GM21526 (cell line): Measurements from ENCODE around the gene PALB2.

Experiments used
- ATAC-seq: cut with Tn5 transposase; IDR thresholded peaks from one replicate; pipeline ENCODE4 v1.9.1; 2021; ENCODE audit warnings: moderate library complexity; ENCODE audit not compliant: unreplicated experiment, low FRiP score

Gene PALB2

GRCh38 chr16:23640931-23641765 is at the start of gene PALB2, which contains the start of gene DCTN5:
Gene PALB2 (minus strand): TSS chr16:23641310. CDS start chr16:23641157, 153 bp downstream.
Gene DCTN5 (plus strand): TSS chr16:23641466. CDS start chr16:23641543, 77 bp downstream.
- ATAC-seq = peak; percentile 88

DNA sequence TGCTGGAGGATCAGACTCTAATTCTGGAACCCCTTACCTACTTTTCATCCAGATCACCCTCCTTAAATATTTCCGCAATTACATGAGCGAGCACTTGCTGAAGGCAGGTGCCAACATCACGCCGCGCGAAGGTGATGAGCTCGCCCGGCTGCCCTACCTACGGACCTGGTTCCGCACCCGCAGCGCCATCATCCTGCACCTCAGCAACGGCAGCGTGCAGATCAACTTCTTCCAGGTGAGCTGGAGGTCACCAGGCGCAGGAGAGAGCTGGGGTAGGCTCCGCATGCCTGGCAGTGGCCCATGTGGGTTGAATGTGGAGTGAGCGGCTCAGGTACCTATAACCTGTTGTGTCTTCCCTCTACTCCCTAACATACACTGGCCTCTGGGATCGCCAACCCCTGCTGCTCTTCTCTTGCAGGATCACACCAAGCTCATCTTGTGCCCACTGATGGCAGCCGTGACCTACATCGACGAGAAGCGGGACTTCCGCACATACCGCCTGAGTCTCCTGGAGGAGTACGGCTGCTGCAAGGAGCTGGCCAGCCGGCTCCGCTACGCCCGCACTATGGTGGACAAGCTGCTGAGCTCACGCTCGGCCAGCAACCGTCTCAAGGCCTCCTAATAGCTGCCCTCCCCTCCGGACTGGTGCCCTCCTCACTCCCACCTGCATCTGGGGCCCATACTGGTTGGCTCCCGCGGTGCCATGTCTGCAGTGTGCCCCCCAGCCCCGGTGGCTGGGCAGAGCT is 48.5 kb upstream of the PALB2 start:
- ATAC-seq = no peak

GRCh38 chr16:23687034-23687808 is 46.1 kb upstream of the PALB2 start:
- ATAC-seq = no peak

- no peak for ATAC-seq
Measured at GRCh38 chr16:23683487-23683886, 42.4 kb upstream of the PALB2 start.

GRCh38 chr16:23682181-23682580 is 41.1 kb upstream of the PALB2 start:
- no peak for ATAC-seq

- ATAC-seq = no peak
Measured at GRCh38 chr16:23679986-23680336, 38.9 kb upstream of the PALB2 start.

GRCh38 chr16:23679274-23679985 is 38.3 kb upstream of the PALB2 start:
- ATAC-seq = no peak

DNA sequence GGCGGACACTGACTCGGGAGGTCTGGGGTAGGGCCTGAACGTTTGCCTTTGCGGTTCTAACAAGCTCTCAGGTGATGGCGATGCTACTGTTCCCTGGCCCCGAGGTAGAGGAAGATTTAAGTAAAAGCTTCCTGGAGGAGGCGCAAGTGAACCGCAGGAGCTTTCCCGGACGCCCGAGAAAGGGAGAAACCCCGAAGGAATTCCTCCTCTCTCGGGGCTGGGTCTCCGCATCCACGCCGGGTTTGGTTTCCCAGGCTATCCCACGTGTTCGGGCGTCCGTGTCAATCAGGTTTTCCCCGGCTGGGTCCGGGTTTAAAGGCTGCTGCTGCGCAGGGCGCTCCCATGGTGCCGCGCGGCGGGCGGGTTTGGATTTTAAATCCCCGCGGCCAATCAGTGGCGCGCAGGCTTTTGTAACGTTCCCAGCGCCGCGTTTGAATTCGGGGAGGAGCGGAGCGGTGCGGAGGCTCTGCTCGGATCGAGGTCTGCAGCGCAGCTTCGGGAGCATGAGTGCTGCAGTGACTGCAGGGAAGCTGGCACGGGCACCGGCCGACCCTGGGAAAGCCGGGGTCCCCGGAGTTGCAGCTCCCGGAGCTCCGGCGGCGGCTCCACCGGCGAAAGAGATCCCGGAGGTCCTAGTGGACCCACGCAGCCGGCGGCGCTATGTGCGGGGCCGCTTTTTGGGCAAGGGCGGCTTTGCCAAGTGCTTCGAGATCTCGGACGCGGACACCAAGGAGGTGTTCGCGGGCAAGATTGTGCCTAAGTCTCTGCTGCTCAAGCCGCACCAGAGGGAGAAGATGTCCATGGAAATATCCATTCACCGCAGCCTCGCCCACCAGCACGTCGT is 37.5 kb upstream of the PALB2 start, which contains the start of gene PLK1:
TSS of gene PLK1 (plus strand) at position 460 of the 844 bp plus-strand sequence. CDS start at position 504, 44 bp downstream.
- ATAC-seq = peak; percentile 66

- ATAC-seq = no peak
Measured at GRCh38 chr16:23676924-23677480, 35.9 kb upstream of the PALB2 start.

GRCh38 chr16:23673971-23674614 is 33.0 kb upstream of the PALB2 start:
- no peak for ATAC-seq

- peak; percentile 81 for ATAC-seq
Measured at GRCh38 chr16:23670137-23670776, 29.1 kb upstream of the PALB2 start.

GRCh38 chr16:23668873-23669272 is 27.8 kb upstream of the PALB2 start:
- no peak for ATAC-seq

- ATAC-seq = no peak
Measured at GRCh38 chr16:23668225-23668624, 27.1 kb upstream of the PALB2 start.

DNA sequence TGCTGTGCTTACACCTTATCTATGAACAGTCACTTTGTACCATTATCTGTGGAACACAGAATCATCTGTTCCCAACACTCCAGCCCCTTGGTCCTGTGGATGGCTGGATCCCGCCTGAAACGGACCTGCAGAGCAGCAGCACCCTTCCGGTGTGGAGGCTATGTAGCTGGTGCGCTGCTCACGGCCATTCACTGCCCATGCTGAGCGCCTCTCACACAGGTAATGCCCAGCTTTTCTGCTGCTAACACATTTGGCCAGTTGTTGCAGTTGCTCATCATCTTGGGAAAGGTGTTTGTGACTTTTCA is 26.2 kb upstream of the PALB2 start:
- ATAC-seq = no peak

DNA sequence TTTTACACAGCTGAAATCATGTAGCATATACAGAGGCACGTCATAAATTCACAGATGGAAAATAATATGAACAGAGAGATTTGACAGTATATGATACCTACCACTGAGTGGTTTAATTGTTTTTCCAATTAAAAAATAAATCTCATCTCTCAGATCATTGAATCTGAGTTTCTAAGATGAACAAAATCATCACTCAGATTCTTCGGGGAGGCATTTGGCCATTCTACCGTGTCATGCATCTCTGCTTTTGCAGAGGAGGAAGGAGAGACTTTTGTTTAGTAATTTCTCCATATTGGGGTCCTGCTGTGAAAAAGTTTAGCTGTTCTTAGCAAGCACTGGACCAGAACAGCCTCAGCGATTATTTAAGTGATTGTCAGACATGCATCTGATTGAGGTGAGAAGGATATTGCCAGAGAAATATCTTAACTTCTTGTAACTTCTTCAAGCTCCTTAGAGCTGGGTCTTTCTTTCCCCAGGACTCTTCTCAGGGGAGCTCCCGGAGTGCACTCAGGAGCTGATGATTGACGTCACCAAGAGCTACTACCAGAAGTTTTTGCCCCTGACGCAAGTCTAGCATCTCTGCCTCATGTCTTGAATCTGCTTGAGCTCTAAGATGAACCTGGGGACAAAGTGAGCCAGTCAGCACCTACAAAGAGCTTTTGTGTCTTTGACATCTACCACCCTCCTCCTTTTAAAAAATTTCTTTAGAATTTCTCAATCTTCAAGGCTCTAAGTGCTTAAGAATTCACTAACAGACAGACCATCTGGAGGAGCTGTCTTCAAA is 25.7 kb upstream of the PALB2 start:
- no peak for ATAC-seq

DNA sequence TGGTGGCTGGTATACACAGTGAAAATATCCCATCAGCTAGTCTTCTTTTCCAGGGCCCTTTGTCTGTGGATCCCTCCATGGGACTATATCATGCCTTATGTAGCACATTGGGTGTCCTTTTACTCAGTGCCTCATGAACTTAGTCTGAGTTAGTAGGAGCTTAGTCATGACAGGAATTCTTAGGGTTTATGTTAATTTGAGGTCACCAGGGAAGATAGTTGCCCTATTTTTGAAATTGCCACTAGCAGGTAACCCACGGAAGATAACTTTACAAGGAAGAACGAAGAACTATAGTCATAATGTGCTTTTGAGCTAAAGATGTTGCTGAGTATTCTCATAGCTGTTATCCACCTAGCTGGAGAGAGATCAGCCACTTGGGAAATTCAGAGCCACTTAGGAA is 22.8 kb upstream of the PALB2 start:
- ATAC-seq = no peak

- no peak for ATAC-seq
Measured at GRCh38 chr16:23651943-23652468, 10.9 kb upstream of the PALB2 start.
